HG02571 (cell line): Measurements from ENCODE around the gene CNGB1.
"Not testable (repeated sequence)": the region's sequence is repeated elsewhere in the genome, so short reads cannot be mapped to it uniquely, and the experiment has no call there.

ENCODE experiments used
- ATAC-seq: cut with Tn5 transposase; IDR thresholded peaks from one replicate; pipeline ENCODE4 v1.9.1; 2021; ENCODE audit warnings: mild to moderate bottlenecking, moderate library complexity; ENCODE audit not compliant: unreplicated experiment

The CNGB1 gene

DNA sequence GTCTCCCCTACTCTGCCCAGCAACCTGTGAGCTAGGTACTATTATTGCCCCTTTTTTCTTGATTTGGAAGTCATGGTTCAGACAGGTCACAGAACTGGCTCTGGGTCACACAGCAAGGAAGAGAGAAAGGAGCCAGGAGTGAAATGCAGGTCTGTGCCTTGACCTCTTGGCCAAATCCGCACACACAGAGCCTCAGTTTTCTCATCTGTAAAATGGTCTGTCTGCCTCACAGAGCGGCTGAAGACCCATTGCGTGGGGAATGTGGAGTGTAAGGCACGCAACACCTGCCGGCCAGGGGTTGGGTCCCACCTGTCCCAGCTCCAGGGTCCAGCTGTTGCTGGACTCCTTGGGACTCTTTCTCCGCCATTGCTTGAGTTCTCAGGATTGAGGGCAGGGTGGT lies 32.4 kb downstream of the CNGB1 start:
- no peak for ATAC-seq

DNA sequence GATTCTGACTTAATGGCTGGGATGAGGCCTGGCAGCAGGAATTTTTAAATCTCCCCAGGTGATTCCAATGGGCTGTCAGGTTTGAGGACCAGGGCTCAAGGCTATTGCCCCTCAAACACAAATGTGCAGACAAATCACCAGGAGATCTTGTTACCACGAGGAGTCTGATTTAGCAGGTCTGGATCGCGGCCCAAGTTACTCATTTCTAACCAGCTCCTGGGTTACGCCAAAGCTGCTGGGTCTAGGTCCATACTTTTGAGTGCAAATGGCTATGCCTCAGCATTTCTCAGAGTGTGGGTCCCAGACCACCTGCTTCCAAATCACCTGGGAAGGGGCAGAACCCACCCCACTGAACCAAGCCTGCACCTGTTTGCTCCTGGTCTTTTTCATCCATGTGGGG lies 33.1 kb downstream of the CNGB1 start:
- no peak for ATAC-seq

DNA sequence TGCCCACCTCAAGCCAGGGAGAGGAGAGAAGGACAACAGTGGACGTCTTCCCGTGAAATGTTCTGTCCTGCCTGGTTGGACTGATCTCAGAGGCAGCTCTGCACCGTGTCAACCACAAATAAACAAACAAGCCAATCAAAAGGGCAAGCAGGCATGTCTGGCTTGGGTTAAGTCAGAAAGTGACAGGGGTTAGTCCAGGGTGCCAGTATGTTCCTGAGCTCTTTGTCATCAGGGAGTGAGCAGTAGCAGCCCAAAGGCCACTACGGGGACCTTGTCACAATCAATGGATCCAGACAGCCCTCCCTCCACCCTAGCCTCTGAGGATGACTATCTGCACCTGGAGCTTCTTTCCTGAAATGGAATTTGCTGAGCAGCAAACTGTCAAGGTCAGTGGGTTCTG lies 35.0 kb downstream of the CNGB1 start:
- no peak for ATAC-seq

GRCh38 chr16:57930533-57930932 lies 40.4 kb downstream of the CNGB1 start:
- no peak for ATAC-seq

GRCh38 chr16:57929250-57929649 lies 41.7 kb downstream of the CNGB1 start:
- ATAC-seq: no peak

DNA sequence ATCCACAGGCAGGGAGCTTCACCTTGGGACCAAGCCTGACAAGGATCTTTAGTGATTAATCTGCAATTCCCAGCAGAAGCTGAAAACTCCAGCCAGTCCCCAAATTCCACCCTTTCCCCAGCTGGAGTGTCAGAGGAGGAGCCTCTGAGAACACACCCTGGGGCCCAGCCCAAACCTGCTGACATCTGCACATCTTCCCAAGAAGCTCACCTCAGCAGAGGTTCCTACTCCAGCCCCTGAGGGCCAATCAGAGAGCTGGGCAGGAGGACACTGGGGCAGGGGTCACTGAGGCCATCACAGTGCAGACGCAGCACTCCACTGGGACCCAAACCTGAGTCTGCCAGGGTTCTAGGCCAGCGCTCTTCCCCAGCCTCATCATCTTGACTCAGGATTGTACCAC lies 44.9 kb downstream of the CNGB1 start:
- no peak for ATAC-seq

- ATAC-seq: no peak
Measured at GRCh38 chr16:57925310-57925709, 45.6 kb downstream of the CNGB1 start.

- no peak for ATAC-seq
Measured at GRCh38 chr16:57924514-57924913, 46.4 kb downstream of the CNGB1 start.

DNA sequence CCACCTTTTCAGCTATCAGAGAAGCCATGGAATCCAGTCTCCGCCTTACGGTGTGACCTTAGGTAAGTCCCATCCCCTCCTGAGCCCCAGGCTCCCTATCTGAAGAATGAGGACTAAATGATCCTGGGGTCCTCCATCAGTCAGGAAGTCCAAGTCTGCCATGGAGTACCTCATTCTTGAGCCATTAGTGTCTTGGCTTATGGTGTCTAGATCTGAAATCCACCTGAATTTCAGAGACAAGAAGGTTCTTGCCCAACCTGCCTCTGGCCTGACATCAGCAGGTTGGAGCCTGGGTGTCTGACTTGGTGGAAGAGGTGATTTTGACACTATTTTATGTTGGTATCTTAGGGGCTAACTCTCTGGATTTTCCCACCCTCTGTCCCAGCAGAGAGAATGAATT lies 47.1 kb downstream of the CNGB1 start:
- ATAC-seq: no peak

GRCh38 chr16:57923418-57923817 lies 47.5 kb downstream of the CNGB1 start:
- no peak for ATAC-seq

DNA sequence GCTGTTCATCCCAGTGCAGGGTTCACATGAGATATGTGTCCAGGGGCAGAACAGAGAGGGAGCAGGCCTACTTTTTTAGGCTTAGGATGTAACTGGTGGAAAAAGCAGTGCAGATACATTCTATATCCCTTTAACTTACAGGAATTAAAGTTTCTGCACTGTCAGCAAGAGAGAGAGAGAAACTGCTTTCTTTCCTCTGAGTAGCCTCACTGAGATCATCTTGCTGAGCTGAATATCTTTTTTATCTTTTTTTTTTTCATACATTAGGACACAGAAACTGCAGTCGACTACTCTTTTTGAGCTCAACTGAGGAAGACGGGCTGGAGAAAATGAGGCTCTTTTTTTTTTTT lies 50.1 kb downstream of the CNGB1 start:
- no peak for ATAC-seq

GRCh38 chr16:57920215-57920879 lies 50.6 kb downstream of the CNGB1 start:
- ATAC-seq: no peak

GRCh38 chr16:57918994-57919393 lies 51.9 kb downstream of the CNGB1 start:
- ATAC-seq: no peak

DNA sequence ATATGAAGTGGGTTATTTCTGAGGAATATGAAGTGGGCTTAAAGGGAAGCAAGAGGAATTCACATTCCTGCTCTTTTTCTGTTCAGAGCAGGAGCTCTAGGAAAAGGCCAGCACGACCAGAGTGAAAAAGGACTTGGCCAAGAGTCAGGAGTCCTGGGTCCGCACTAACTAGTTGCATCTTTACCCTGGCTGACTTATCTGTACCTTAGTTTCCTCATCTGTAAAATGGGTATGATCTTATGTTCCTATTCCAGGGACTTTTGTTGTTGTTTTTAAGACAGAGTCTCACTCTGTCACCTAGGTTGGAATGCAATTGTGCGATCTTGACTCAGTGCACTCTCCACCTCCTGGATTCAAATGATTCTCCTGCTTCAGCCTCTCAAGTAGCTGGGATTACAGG lies 52.5 kb downstream of the CNGB1 start:
- ATAC-seq: no peak

DNA sequence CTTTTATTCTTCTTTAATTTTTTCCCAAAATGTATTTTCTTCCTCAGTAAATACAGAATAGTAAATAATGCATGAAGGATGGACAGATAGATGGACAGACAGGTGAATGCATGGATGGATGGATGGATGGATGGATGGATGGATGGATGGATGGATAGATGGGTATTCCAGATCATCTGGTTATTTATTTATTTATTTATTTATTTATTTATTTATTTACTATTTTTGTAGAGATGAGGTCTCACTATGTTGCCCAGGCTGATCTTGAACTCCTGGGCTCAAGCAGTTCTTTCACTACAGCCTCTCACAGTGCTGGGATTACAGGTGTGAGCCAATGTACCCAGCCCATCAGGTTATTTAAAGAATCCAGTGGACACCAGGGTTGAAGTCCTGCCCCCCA lies 53.0 kb downstream of the CNGB1 start:
- not testable (repeated sequence) for ATAC-seq

GRCh38 chr16:57917489-57917888 lies 53.4 kb downstream of the CNGB1 start:
- not testable (repeated sequence) for ATAC-seq

DNA sequence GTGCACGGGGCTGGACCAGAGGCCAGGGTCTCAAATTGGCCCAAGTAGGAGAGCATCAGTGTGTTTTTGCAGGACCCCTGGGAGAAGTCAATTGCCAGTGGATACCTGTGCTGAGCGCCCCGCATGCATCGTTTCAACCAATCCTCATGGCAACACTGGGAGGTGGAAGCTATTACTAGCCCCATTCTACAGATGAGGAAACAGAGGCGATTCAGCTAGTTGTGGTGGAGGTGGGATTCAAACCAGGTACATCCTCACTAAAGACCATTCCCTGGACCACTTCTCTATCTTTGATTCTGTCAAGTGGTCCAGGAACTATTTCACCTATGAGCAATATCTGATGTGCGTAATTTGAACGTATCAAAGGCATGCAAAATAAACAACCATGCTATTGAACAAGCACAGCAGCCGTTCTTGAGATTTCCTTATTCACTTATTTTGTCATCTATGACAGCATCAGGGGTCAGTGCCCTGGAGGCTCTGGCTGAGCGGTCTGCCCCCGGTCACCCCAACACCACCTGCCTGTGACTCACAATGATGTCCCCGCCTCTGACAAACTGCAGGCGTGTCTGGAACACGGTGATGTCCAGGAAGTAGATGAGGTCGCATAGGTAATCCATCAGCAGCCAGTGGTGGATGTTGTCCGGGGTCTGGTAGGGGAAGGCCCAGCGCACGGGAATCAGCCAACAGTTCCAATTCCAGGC lies 54.0 kb downstream of the CNGB1 start:
- ATAC-seq: no peak

GRCh38 chr16:57915811-57916488 lies 55.0 kb downstream of the CNGB1 start:
- ATAC-seq: no peak

GRCh38 chr16:57915267-57915666 lies 55.7 kb downstream of the CNGB1 start:
- no peak for ATAC-seq

DNA sequence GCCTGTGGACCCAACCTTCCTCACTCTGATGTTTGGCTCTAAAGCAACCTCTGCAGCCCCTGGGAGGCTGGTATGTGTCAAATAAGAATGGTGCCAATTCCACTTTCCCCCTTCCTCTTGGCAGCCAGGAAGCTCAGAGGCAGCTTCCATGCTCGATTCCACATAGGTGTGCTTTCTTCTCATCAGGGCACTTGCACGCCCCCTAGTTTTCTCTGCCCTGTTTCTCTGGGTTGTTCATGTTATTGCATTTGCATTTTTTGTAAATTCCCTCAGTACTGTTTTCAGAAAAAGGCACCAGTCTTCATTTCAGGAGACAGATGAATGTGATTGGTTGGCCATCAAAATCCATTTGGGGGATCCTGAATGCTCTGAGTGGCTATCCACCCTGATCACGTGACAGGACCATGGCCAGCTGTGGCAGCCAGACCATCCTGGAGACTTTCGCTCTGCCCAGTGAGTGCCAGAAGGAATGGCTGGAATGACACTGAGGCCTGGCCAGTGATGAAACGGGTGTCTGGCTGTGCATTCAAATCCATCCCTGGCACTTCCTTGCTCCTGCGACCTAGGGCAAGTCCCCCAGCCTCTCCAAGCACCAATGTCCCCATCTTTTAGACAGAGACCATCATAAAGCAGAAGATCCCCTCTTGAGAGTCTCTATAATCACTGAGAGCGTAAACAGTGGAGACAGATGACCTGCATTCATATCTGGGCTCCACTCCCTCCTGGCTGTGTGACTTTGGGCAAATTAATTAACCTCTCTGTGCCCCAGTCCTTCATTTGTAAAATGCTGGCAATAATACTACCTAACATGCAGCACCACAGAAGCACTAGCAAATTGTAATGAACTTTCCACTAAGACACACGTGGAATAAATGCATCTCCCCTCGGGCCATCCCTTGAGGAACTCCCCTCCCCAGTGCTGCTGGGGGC lies 56.4 kb downstream of the CNGB1 start:
- no peak for ATAC-seq
